ENCODE results near the gene PPP2R2C. TPM values are rescaled to one million over a fixed set of nuclear protein-coding genes. Genes with fewer than 3 reads are reported as not detected.
A peak's percentile ranks its signal among the peaks of the same experiment; 100 is the strongest.

The PPP2R2C gene
- total and polyA plus RNA-seq, 12 donors: 0.14 to 10.6 (median 4.2) TPM

DNA sequence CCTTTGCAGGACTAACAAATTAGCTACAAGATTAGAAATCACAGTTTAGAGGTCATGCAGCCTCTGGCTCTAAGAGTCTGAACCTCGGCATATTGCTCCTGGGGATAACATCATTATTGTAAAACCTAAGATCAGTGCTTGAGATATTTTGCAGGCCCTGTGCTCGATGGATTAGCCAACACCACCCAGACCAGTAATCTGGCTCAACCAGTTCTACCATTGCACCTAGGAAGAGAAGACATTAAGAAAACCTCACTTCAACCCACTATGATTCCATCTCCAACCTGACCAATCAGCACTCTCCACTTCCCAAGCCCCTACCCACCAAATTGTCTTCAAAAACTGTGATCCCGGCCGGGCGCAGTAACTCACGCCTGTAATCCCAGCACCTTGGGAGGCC is 159.2 kb downstream of the PPP2R2C start:
- H3K4me1 ChIP-seq: peaks cover 0 to 16% (median 7%) of the 10 kb centered on the region in 9 donors
- H3K27ac ChIP-seq: no peak overlapping the region
- intact Hi-C loops (cut with DNase I): no loop called here
- 82 to 84% methylated on average over 6 of the region's 6 CpGs for WGBS, 2 donors
- ATAC-seq (no peak), DNase-seq (no peak)
- H3K36me3 ChIP-seq: no peaks in the 10 kb centered on the region
- H3K4me3 ChIP-seq: no peak overlapping the region
- H3K27me3 ChIP-seq: peaks cover 0 to 22% (median 4%) of the 10 kb centered on the region in 7 donors
- TF ChIP-seq CTCF (IDR thresholded peaks at IDR 0.05): no peak
- peaks cover 0 to 5% (median 0%) of the 10 kb centered on the region in 11 donors for H3K9me3 ChIP-seq

- peaks cover 0 to under 1% (median 0%) of the 10 kb centered on the region in 9 donors for H3K36me3 ChIP-seq
- ATAC-seq: no peak
- peak overlapping the region in 1 of 10 donors; percentile 43 for H3K27ac ChIP-seq
- TF ChIP-seq CTCF (IDR thresholded peaks at IDR 0.05): no peak
- H3K4me1 ChIP-seq: peaks cover 0 to 16% (median 7%) of the 10 kb centered on the region in 9 donors
- intact Hi-C loops (cut with DNase I): no loop called here
- H3K9me3 ChIP-seq: peaks cover 0 to 5% (median 0%) of the 10 kb centered on the region in 11 donors
- peak overlapping the region in 9 of 10 donors; percentile 47 to 71 (median 59) for H3K4me3 ChIP-seq
- 77 to 95% methylated on average over 7 of the region's 7 CpGs for WGBS, 2 donors
- peaks cover 0 to 36% (median 0%) of the 10 kb centered on the region in 7 donors for H3K27me3 ChIP-seq
- no peak for DNase-seq
These were observed 162.6 kb downstream of the PPP2R2C start for GRCh38 chr4:6309777-6310176.

DNA sequence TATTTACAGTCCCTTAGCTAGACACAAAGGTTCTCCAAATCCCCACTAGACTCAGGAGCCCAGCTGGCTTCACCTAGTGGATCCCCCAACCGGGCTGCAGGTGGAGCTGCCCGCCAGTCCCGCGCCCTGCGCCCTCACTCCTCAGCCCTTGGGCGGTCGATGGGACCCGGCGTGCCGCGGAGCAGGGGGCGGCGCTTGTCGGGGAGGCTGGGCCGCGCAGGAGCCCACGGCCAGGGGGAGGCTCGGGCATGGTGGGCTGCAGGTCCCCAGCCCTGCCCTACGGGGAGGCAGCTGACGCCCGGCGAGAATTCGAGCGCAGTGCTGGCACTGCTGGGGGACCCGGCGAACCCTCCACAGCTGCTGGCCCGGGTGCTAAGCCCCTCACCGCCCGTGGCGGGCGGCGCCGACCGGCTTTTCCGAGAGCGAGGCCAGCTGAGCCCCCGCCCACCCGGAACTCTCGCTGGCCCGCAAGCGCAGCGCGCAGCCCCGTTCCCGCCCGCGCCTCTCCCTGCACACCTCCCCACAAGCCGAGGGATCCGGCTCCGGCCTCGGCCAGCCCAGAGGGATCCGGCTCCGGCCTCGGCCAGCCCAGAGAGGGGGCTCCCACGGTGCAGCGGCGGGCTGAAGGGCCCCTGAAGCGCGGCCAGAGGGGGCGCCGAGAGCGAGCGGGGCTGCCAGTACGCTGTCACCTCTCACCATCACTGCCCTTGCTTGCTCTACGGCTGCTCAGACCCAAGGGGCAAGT is 163.3 kb downstream of the PPP2R2C start:
- Histone ChIP-seq H3K27me3 (peaks cover 0 to 36% (median 0%) of the 10 kb centered on the region in 7 donors), H3K36me3 (peaks cover 0 to 8% (median 0%) of the 10 kb centered on the region in 9 donors), H3K27ac (peak overlapping the region in 8 of 10 donors; percentile 15 to 58 (median 43)), H3K4me3 (peak overlapping the region; percentile 0 to 71 (median 57)), H3K9me3 (peaks cover 0 to 5% (median 0%) of the 10 kb centered on the region in 11 donors), H3K4me1 (peaks cover 0 to 16% (median 7%) of the 10 kb centered on the region in 9 donors)
- intact Hi-C loops (cut with DNase I): no loop called here
- DNase-seq: peak; percentile 28 to 42
- TF ChIP-seq CTCF (IDR thresholded peaks at IDR 0.05): peak in 4 of 9 donors; percentile 8 to 43 (median 24)
- peak; percentile 77 to 86 (median 81) for ATAC-seq
- WGBS, 2 donors: 3% methylated on average over 56 to 65 of the region's 65 CpGs

DNA sequence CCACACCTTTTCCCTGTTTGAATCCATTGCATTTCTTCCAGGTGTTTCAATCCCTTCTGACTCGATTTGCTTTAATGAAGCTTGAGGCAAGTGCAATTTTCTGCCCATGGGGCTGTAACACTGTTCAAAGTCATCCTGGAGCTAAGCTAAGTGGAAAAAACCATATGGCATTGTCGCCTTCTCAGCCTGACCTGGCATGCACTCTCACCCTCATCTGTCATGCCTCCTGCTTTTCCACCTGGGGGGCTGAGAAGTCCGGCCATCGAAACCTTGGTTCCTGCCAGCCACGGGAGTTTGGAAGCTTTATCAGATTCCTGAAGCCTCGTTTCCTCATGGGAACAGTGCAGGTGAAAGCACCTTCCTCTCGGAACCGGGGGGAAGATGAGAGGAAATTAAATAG is 164.5 kb downstream of the PPP2R2C start:
- Histone ChIP-seq H3K4me3 (no peak overlapping the region), H3K27me3 (peaks cover 0 to 36% (median 0%) of the 10 kb centered on the region in 7 donors), H3K27ac (no peak overlapping the region), H3K36me3 (peaks cover 0 to 20% (median 6%) of the 10 kb centered on the region in 9 donors), H3K4me1 (peaks cover 0 to 16% (median 7%) of the 10 kb centered on the region in 9 donors), H3K9me3 (peaks cover 0 to 5% (median 0%) of the 10 kb centered on the region in 11 donors)
- intact Hi-C loops (cut with DNase I): no loop called here
- TF ChIP-seq CTCF (IDR thresholded peaks at IDR 0.05): no peak
- no peak for ATAC-seq
- DNase-seq: no peak
- 64 to 79% methylated on average over 8 of the region's 8 CpGs for WGBS, 2 donors
